Renal cortical epithelial cell (primary cell): Measurements from ENCODE around the gene NCOA1. TPM values are rescaled to one million over a fixed set of nuclear protein-coding genes. Genes with fewer than 3 reads are reported as not detected.

Experiments
- total RNA-seq: library from RNA; depleted of rRNA; stranded (reverse); fragments of >200 nt; gene quantifications from 2 replicates; pipeline ENCODE4 v1.2.3, GENCODE V29; 2014

NCOA1 gene
- total RNA-seq, 1 donor from 2014 or later, result 22.3 TPM

Other genes with a start within 250 kb of the NCOA1 start
- 33.2 and 39.2 TPM in 2 replicates for gene ITSN2, start 130.7 kb upstream of the NCOA1 start, total RNA-seq